ENCODE results near the gene GCLM.

DNA sequence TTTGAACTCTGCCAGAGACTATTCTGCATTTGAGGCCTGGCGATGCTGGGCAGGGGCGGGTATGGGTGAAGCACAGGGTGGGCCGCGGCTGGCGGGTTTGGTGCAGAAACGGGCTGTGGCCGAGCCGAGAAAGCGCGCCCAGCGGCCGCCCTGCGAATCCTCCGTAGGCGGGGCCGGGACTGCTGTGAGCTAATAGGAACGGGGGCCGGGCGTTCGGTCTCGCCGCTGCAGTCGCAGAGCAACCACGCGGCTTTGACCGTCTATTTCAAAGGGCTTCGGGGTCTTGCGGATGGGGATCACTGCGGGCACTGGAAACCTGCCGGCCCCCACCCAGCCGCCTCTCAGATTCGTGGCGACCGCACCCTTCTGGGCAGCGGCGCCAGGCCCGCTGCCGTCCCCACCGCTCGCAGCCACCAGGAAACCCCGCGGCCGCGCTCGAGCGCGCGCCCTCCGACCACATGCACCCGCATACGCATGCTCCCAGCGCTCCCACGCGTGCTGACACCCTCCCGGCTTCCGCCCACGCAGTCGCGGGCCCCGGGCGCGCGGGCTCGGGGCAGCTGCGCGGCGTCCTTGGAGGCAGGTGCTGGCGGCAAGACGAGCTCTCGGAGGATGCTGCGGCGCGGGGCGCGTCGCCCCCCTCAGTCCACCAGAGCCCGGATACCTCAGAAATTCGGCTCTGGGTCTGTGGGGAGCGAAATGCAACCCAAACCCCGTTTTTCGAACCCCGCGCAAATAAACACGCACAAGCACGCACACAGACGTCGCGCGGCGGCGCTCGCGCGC is 62.8 kb downstream of the GCLM start:
- TF ChIP-seq, protein P1, sequence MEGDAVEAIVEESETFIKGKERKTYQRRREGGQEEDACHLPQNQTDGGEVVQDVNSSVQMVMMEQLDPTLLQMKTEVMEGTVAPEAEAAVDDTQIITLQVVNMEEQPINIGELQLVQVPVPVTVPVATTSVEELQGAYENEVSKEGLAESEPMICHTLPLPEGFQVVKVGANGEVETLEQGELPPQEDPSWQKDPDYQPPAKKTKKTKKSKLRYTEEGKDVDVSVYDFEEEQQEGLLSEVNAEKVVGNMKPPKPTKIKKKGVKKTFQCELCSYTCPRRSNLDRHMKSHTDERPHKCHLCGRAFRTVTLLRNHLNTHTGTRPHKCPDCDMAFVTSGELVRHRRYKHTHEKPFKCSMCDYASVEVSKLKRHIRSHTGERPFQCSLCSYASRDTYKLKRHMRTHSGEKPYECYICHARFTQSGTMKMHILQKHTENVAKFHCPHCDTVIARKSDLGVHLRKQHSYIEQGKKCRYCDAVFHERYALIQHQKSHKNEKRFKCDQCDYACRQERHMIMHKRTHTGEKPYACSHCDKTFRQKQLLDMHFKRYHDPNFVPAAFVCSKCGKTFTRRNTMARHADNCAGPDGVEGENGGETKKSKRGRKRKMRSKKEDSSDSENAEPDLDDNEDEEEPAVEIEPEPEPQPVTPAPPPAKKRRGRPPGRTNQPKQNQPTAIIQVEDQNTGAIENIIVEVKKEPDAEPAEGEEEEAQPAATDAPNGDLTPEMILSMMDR (IDR thresholded peaks at IDR 0.05), result peak in 2 of 4 experiments; percentile 38 to 46
- TF ChIP-seq EP300 (IDR thresholded peaks at IDR 0.05), result no peak
- peak; percentile 37 to 41 for TF ChIP-seq POLR2A (IDR thresholded peaks at IDR 0.05)
- peak; percentile 30 to 83 (median 66) for TF ChIP-seq POLR2AphosphoS5 (IDR thresholded peaks at IDR 0.05)

All from sigmoid colon (tissue), 4 donors.